ENCODE results near the gene PDLIM7.

Gene PDLIM7

DNA sequence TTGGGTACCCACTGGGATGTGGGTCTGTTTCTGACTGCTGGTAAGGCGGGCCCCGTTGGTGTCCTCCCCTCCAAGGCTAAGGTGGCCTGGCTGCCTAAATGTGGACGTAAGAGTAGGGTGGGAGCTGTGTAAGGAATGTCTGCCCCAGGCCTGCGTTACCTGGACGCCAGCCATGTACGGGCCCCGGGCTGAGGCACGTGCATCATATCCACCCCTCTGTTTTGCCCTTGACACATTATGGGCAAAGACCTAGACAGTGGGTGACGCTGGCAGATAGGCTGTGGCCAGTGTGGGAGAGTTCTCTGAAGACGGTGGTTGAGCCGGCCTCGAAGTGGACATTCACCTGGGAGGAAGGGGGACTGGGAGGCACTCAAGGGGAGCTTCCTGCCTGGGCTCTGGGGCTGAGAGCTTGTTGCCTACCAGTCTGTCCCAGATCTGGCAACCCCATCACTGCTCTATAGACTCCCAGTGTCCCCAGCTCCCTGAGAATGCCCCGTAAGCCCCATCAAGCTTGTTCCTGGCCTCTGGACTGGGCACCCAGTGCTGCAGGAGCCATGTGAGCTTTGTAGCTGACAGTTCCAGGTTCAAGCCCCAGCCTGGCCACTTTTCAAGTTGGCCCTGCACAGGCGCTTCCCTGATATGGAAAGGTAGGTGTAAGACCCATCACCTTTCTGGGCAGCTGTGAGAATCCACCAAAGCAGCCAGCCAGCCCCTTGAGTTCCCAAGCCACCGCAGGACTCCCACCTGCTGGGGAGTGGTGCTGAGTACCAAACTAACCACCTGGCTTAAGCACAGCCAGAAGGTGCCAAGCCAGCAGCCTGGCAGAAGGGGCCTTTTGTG is 54.0 kb downstream of the PDLIM7 start:
- DNase-seq (ENCODE audit: low spot score), result no peak

DNA sequence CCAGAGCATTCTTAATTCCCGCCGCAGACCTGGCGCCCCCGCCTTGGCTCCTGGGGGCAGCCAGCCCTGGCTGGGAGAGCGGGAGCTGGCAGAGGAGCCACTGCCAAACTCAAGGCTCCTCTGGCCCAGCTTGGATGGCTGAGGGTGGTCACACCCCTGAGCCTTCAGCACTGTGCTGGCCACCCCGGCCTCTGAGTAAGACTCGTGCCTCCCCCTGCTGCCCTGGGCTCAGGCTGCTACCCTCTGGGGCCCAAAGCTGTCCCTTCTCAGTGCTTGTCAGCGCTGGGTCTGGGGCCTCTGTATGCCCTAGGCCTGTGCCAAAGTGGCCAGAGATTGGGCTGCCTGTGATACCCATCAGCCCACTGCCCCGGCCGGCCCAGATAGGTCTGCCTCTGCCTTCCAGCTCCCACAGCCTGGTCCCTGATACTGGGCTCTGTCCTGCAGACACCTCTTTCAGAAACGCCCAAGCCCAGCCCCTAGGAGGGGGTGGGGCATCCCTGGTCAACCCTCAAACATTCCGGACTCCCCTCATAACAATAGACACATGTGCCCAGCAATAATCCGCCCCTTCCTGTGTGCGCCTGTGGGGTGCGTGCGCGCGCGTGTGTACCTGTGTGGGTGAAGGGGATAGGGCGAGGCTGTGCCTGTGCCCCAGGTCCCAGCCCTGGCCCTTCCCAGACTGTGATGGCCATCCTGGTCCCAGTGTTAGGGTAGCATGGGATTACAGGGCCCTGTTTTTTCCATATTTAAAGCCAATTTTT is 55.2 kb downstream of the PDLIM7 start:
- no peak for DNase-seq (ENCODE audit: low spot score)

DNA sequence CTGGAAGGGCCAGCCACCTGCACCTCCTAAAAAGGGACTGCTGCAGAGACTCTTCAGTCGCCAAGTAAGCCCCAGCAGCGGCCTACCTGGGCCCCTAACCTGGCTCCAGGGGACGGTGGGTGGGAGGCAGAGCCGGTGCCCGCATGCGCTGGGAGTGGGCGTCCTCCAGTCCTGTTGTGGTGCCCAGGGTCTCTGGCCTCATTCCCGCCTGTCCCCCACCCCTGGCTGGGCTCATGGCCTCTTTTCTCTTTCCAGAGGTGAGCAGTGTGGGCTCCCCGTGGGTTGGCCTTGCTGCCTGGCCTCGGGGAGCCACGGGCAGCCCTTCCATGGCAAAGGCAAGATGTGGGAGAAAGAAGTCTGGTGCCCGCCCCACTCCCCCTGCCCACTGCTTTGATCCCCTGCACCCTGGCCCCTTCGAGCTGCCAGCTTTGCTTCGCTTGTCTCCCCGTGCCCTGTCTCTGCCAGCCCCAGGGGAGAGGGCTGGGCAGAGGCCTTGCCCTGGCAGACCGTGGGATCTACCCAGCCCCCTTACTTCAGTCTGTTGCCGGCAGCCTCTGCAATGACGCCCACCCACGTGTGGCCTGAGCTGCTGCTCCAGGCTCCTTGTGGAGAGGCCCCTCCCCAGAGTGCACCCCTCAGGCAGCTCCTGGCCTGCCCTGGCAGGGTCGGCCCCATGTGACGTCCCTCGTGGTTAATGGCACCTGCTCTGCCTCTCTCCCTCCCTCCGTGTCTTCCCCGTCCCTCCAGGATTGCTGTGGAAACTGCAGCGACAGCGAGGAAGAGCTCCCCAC is 56.2 kb downstream of the PDLIM7 start:
- DNase-seq (ENCODE audit: low spot score), result no peak

DNA sequence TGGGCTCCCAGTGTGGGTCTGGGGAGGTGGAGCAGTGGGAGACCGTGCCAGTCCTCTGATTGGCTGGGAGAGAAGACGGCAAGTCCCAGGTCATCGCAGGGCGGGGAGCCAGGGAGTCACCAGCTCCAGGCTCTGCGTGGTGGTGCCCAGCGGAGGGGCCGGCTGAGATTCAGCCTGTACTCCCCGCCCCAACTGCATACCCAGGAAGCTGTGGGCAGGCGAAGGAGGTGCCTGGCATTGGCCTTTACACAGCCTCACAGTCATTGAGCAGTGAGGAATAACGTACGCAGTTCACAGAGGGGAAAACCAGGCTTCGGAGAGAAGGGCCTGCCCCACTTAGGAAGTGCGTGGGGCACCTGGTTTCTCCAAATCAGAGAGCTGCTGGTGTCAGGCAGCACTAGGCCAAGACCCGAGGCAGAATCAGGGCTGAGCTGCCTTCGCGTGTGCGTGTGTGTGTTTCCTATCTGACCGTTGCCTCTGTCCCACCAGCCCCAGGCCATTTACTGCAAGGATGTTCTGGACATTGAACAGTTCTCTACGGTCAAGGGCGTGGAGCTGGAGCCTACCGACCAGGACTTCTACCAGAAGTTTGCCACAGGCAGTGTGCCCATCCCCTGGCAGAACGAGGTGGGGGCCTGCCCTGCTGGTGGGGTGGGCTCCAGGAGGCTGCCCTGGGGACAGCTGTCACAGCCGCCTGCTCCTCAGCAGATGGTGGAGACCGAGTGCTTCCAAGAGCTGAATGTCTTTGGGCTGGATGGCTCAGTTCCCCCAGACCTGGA is 57.0 kb downstream of the PDLIM7 start:
- no peak for DNase-seq (ENCODE audit: low spot score)

DNA sequence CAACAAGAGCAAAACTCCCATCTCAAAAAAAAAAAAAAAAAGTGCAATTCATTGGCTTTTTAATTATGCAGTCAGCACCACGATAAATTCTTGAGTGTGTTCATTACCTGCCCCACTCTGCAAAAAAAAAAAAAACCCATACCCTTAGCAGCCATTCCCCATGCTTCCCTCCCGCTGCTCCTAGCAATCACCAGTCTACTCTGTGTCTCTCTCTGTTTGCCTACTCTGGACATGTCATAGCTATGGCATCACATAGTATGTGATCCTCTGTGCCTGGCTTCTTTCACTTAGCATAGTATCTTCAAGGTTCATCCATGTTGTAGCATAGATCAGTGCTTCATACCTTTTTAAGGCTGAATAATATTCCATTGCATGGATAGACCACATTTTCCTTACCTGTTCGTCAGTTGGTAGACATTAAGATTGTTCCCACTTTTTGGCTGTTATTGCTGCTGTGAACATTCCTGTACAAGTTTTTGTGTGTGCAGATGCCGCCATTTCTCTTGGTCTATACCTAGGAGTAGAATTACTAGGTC is 57.8 kb downstream of the PDLIM7 start:
- no peak for DNase-seq (ENCODE audit: low spot score)

DNA sequence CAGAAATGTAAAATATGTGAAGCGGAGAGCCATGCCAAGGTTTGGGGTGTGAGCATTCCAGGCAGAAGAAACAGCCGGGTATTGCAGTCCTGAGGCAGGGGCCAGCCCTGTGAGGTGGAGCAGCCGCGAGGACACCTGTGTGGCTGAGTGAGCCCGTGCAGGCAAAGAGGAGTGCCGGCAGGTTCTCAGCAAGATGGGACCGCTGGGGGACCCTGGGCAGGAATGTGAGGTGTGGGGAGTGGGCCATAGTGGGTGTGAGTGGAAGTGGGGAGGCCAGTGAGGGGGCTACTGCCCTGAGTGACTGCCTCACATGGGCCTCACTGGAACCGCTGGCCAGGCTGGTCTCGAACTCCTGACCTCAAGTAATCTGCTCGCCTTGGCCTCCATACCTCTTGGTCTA is 58.9 kb downstream of the PDLIM7 start:
- no peak for DNase-seq (ENCODE audit: low spot score)

DNA sequence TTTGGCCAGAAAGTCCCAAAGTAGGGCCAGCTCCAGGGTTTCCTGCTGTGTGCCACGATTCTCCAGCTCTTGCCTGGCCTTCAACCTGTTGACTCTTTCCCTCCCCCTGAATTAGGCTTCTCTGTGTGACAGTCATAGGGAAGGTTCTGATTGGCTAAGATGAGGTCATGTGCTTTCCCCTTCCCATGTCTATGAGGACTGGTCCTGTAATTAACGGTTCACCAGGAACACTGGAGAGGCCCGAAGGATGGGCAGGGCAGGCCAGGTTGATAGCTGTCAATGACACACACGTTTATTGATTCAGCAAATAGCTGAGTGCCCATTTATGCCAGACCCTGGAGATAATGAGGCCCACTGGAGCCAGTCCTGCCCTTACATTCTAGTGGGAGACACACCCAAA is 59.8 kb downstream of the PDLIM7 start:
- no peak for DNase-seq (ENCODE audit: low spot score)

DNA sequence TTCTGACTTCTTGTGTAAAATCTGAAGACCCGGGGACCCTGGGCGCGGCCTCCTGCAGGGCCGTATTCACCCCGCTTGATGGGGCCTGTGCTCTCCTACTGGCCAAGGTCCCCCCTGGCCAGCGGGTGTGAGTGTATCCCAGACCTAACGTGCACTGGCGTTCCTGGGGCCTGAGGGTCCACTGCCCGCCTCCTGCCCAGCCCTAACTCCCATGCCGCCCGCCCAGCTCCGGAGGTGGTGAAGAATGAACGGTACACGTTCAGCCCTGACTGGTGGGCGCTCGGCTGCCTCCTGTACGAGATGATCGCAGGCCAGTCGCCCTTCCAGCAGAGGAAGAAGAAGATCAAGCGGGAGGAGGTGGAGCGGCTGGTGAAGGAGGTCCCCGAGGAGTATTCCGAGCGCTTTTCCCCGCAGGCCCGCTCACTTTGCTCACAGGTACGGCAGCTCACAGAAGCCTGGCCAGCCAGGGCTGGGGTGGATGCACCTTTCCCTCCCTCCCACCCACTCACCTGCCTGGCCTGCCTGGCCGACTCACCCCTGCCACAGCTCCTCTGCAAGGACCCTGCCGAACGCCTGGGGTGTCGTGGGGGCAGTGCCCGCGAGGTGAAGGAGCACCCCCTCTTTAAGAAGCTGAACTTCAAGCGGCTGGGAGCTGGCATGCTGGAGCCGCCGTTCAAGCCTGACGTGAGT is 61.4 kb downstream of the PDLIM7 start:
- no peak for DNase-seq (ENCODE audit: low spot score)

DNA sequence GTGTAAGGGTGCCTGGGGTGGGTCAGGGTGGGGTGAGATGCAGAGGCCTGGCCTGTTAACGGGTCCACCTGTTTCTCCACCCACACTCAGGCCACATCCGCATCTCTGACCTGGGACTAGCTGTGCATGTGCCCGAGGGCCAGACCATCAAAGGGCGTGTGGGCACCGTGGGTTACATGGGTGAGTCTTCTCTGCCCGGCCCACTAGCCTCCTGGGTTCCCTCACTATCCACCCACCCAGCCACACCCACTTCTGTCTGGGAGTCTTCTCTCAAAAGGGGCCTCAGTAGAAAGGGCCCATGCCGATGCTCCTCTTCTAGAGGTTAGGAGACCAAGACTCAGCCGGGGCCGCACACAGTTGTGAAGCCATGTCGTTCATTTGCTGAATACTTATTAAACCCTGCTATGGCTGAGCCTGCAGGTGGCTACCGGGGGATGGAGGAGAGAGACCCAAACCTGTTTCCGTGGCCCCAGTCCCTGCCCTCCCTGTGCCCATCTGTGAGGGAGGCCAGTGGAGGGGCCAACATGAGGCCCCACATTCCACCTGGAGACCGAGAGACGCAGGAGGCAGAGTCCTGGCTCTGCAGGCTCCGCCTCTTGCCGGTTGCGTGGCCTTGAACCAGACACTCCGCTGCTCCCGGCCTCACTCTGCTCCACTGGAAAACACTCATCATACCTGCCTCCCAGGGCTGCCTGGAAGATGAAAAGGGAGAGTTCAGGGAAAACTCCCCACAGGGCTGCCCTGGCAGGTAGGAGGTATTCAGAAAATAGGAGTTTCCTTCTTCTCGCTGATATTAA is 62.3 kb downstream of the PDLIM7 start:
- no peak for DNase-seq (ENCODE audit: low spot score)

DNA sequence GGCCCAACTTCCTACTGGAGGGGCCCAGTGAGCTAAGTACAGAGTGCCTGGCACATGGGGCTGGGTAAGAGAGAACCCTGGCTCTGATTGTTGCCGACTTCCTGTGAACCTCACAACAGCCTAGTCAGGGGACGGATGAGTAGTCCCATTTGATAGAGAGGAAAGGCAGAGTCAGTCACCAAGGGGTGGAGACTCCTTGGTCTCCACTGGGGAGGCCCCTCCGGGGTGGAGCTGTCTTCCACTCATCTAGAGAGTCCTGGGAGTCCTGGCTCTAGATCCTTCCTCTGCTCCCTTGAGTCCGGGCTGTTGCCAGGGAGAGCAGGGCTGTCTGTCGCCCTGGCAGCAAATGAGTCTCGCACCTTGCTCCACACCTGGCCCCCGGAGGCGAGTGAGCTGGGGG is 63.0 kb downstream of the PDLIM7 start:
- no peak for DNase-seq (ENCODE audit: low spot score)

DNA sequence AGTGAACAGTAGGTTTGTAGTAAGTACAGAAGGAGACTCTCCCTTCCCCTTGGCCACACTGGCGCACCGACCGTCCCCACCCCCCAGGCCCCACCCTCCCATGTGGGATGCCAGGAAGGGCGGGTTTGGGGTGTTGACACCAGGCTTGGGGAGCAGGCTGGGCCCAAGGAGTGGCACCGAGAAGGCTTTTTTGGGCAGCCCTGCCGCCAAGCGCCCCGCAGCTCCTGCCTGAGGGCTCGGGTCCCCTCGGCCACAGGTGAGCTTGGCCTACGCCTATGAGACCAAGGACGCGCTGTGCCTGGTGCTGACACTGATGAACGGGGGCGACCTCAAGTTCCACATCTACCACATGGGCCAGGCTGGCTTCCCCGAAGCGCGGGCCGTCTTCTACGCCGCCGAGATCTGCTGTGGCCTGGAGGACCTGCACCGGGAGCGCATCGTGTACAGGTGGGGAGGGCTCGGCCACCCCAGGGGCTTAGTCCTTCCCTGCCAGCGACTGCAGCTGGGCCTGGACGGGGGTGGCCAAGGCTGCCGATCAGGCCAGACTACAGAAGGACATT is 63.7 kb downstream of the PDLIM7 start:
- DNase-seq (ENCODE audit: low spot score), result no peak
